GM12872 (cell line): ENCODE measurements around the gene MPC2.

Experiments
- TF ChIP-seq, protein P1 (sequence below): IDR thresholded peaks from 3 replicates; pipeline ENCODE4 v1.5.1; 2011; ENCODE audit warnings: low read depth, mild to moderate bottlenecking, low read length, moderate library complexity; ENCODE audit not compliant: insufficient read depth

MPC2 gene

GRCh38 chr1:167943541-167943940 is 6.7 kb upstream of the MPC2 start:
- TF ChIP-seq, protein P1, sequence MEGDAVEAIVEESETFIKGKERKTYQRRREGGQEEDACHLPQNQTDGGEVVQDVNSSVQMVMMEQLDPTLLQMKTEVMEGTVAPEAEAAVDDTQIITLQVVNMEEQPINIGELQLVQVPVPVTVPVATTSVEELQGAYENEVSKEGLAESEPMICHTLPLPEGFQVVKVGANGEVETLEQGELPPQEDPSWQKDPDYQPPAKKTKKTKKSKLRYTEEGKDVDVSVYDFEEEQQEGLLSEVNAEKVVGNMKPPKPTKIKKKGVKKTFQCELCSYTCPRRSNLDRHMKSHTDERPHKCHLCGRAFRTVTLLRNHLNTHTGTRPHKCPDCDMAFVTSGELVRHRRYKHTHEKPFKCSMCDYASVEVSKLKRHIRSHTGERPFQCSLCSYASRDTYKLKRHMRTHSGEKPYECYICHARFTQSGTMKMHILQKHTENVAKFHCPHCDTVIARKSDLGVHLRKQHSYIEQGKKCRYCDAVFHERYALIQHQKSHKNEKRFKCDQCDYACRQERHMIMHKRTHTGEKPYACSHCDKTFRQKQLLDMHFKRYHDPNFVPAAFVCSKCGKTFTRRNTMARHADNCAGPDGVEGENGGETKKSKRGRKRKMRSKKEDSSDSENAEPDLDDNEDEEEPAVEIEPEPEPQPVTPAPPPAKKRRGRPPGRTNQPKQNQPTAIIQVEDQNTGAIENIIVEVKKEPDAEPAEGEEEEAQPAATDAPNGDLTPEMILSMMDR, result no peak

DNA sequence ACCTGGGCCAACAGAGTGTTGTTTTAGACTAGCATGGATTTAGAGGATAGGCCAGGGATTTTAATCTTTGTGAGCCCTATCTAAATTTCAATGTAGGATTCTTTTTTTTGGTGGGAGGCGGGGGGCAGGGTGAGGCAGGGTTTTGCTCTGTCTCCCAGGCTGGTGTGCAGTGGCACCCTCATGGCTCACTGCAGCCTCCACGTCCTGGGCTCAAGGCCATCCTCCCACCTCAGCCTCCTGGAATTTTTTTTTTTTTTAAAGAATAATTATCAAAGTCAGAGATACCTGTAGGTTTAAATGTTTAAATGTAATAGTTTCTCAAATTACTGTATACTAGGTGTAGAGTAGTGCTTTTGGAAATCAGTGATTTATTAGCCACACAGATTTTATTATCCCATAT is 3.4 kb upstream of the MPC2 start:
- TF ChIP-seq, protein P1, result no peak

- TF ChIP-seq, protein P1, result no peak
Measured at GRCh38 chr1:167938080-167938636, 1.3 kb upstream of the MPC2 start.

DNA sequence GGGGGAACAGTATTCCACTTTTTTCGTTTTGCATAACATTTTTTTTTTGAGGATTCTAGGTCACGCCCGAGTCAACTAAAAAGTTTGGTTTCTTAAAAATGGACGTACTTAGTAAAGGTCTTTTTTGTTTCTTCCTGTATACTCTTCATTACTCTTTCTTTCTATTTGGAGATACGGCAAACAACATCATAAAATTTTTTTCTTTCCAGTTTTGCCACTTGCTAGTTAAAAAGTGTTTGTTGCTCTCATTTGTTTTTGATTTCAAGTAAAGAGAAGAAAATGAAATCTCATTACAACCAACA is 788 bp upstream of the MPC2 start:
- TF ChIP-seq, protein P1, result no peak

DNA sequence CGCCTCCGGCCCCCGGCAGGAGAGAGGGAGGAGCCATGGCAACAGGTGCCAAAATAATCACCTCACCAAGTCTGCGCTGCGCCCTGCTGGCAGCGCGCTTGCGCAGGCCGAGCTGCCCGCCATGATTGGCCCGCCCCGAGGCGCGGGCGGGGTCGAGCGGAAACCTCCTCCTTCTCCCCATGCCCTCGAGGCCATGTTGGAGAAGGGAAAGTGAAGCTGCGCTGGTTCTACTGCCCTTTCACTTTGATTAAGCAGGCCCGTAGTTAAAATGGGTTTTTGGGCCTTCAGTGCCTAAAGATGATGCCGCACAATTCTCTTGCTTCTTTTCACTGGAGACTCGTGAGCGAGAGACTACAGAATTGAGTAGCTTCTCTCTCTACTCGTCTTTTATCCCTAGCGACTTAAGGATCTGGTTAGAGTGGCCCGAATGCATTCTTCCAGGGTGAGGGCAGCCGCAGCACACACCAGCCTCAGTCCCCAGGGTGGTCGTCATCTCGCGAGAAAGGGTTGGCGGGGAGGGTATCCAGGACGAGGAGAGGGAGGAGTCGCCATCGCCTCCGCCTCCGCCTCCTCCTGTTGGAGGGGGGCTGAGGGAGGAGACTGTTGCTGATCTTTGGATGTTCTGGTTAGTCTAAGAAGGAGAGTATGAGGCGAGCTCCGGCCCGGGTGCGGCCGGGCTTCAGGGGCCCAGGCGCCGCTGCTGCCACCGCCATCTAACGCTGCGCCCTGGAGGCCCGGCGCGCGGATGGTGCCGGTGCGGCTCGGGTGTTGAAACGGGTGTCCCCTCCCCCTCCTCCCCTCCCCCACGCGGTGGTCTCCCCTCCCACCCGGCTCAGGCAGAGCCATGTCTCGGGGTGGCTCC is 573 bp downstream of the MPC2 start, which contains the start of gene DCAF6:
TSS of gene DCAF6 (plus strand) at position 616 of the 862 bp plus-strand sequence. CDS start at position 845, 229 bp downstream.
- TF ChIP-seq, protein P1, result no peak

GRCh38 chr1:167935216-167936067 is 1.4 kb downstream of the MPC2 start:
- TF ChIP-seq, protein P1, result 0 out of 3 replicates have a peak, but pooled peaks have one; percentile 21
